Fibroblast of lung (primary cell): ENCODE measurements around the gene ZSCAN32. TPM values are rescaled to one million over a fixed set of nuclear protein-coding genes. Genes with fewer than 3 reads are reported as not detected.

Experiments
- DNase-seq, 2 donors: peaks; one replicate each; pipeline versions ENCODE4 v3.0.0 to v3.0.0-alpha.2; 2010; ENCODE audit warnings: low read depth in 2 of 2
- H2AFZ ChIP-seq: 2 replicates; pipeline ENCODE4 v1.5.1; 2012; ENCODE audit warnings: low read length, control low read depth, inconsistent platforms
- H3K27ac ChIP-seq: 2 replicates; pipeline ENCODE4 v1.5.1; 2011; ENCODE audit warnings: low read length, control low read depth; ENCODE audit not compliant: insufficient read depth
- H3K27me3 ChIP-seq: 2 replicates; pipeline ENCODE4 v1.5.1; 2011; ENCODE audit warnings: mild to moderate bottlenecking, low read length; ENCODE audit not compliant: control insufficient read depth, insufficient read depth
- H3K36me3 ChIP-seq: 2 replicates; pipeline ENCODE4 v1.5.1; 2011; ENCODE audit warnings: low read length; ENCODE audit not compliant: control insufficient read depth, insufficient read depth
- H3K4me1 ChIP-seq: 2 replicates; pipeline ENCODE4 v1.5.1; 2011; ENCODE audit warnings: low read length; ENCODE audit not compliant: control insufficient read depth, insufficient read depth; ENCODE audit errors: extremely low read depth
- H3K4me2 ChIP-seq: 2 replicates; pipeline ENCODE4 v1.5.1; 2011; ENCODE audit warnings: low read length, control low read depth; ENCODE audit not compliant: insufficient read depth; ENCODE audit errors: extremely low read depth
- H3K4me3 ChIP-seq, 4 experiments: fragments of 200-600 bp in 1 of 4; sonication (generic) in 1 of 4; replicated peaks in 1 of 4; 2 replicates each; pipeline ENCODE4 v1.5.1; 2011 to 2016; ENCODE audit warnings: low read length in 4 of 4, low read depth in 3 of 4, mild to moderate bottlenecking in 3 of 4, control low read depth in 2 of 4, inconsistent platforms in 1 of 4, mixed read lengths in 1 of 4; ENCODE audit not compliant: insufficient read depth in 1 of 4; ENCODE audit errors: control extremely low read depth in 1 of 4
- H3K79me2 ChIP-seq: 2 replicates; pipeline ENCODE4 v1.5.1; 2012; ENCODE audit warnings: mild to moderate bottlenecking, low read length, inconsistent platforms; ENCODE audit not compliant: control insufficient read depth, insufficient read depth
- H3K9ac ChIP-seq: 2 replicates; pipeline ENCODE4 v1.5.1; 2011; ENCODE audit warnings: mild to moderate bottlenecking, low read length, control low read depth; ENCODE audit not compliant: insufficient read depth
- H3K9me3 ChIP-seq: 2 replicates; pipeline ENCODE4 v1.5.1; 2012; ENCODE audit warnings: low read depth, low read length; ENCODE audit not compliant: control insufficient read depth, insufficient read depth
- H4K20me1 ChIP-seq: 2 replicates; pipeline ENCODE4 v1.5.1; 2011; ENCODE audit warnings: low read length; ENCODE audit not compliant: control insufficient read depth, insufficient read depth; ENCODE audit errors: extremely low read depth
- CTCF ChIP-seq, 2 donors: IDR thresholded peaks in 1 of 2; conservative IDR thresholded peaks in 1 of 2; 1 replicate in 1 of 2; 2 replicates in 1 of 2; pipeline ENCODE4 v1.5.1; 2011 to 2012; ENCODE audit warnings: low read length in 2 of 2, control low read depth in 1 of 2, inconsistent platforms in 1 of 2, low read depth in 1 of 2, mild to moderate bottlenecking in 1 of 2
- EZH2 ChIP-seq: IDR thresholded peaks from 2 replicates; pipeline ENCODE4 v1.5.1; 2012; ENCODE audit warnings: low read length, control low read depth, mild to moderate bottlenecking; ENCODE audit errors: missing control alignments
- polyA plus RNA-seq, 2 donors: library from polyadenylated mRNA; depleted of rRNA in 1 of 2; stranded (reverse) in 1 of 2; unstranded in 1 of 2; fragments of >200 nt; gene quantifications; 2 replicates each; pipeline ENCODE4 v1.2.1, GENCODE V29; 2011 to 2012; ENCODE audit warnings: missing spikeins in 1 of 2
- total RNA-seq: library from RNA; depleted of rRNA; stranded (reverse); fragments of >200 nt; gene quantifications from 2 replicates; pipeline ENCODE4 v1.2.1, GENCODE V29; 2014

Gene ZSCAN32
- total and polyA plus RNA-seq, 2 donors (not counting 1 experiment from before 2014, with no cell fraction given): 13.7 to 14.1 TPM

GRCh38 chr16:3431779-3432219 lies 31.0 kb upstream of the ZSCAN32 start:
- no peaks in the 10 kb centered on the region for H3K27me3 ChIP-seq
- DNase-seq: peak; percentile 52 to 54
- H3K4me3 ChIP-seq: peak overlapping the region in 3 of 4 experiments; percentile 19 to 40 (median 28)
- H3K4me1 ChIP-seq: no peaks in the 10 kb centered on the region
- H3K27ac ChIP-seq: no peak overlapping the region
- H3K9me3 ChIP-seq: no peaks in the 10 kb centered on the region
- H4K20me1 ChIP-seq: no peaks in the 10 kb centered on the region
- peak overlapping the region; percentile 61 for H3K4me2 ChIP-seq
- no peak overlapping the region for H3K9ac ChIP-seq
- no peak for TF ChIP-seq EZH2
- no peak for TF ChIP-seq CTCF (conservative IDR thresholded peaks at IDR 0.05 in 1 of 2, IDR thresholded peaks at IDR 0.05 in 1 of 2; ENCODE audit: low read depth in 1 of 2, low read length in 2 of 2)
- H2AFZ ChIP-seq: peak overlapping the region; percentile 40
- no peaks in the 10 kb centered on the region for H3K79me2 ChIP-seq
- H3K36me3 ChIP-seq: peaks cover 2% of the 10 kb centered on the region

- no peak overlapping the region for H3K9ac ChIP-seq
- DNase-seq: peak in 1 of 2 donors; percentile 3
- no peak overlapping the region for H3K27ac ChIP-seq
- TF ChIP-seq EZH2: no peak
- no peak for TF ChIP-seq CTCF (conservative IDR thresholded peaks at IDR 0.05 in 1 of 2, IDR thresholded peaks at IDR 0.05 in 1 of 2; ENCODE audit: low read depth in 1 of 2, low read length in 2 of 2)
- H3K36me3 ChIP-seq: no peaks in the 10 kb centered on the region
- H3K27me3 ChIP-seq: no peaks in the 10 kb centered on the region
- no peaks in the 10 kb centered on the region for H3K4me1 ChIP-seq
- H4K20me1 ChIP-seq: no peaks in the 10 kb centered on the region
- no peak overlapping the region for H3K4me2 ChIP-seq
- H2AFZ ChIP-seq: no peak overlapping the region
- H3K4me3 ChIP-seq: no peak overlapping the region
- H3K79me2 ChIP-seq: no peaks in the 10 kb centered on the region
- H3K9me3 ChIP-seq: peaks cover under 1% of the 10 kb centered on the region
Measured at GRCh38 chr16:3413730-3414379, 13.1 kb upstream of the ZSCAN32 start.

DNA sequence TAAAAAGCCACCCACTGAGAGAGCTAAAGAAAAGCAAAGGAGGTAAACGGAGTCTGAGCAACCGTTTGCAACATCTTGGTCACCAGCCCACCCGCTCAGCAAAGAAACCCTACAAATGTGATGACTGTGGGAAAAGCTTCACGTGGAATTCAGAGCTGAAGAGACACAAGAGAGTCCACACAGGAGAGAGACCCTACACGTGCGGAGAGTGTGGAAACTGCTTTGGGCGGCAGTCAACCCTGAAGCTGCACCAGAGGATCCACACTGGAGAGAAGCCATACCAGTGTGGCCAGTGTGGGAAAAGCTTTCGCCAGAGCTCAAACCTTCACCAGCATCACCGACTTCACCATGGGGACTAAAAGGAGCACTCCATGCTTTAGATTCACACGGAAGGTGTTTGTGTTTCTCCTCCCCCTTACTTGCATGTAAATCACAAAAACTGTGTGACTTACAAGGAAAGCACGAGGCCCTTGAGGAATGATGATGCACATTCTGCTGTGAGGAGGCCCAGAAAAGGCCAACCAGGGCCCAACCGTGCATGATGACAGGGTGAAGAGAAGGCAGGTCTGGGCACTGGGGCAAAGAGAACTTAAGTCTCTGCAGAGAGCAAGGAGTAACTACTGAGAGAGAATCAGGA lies 7.9 kb upstream of the ZSCAN32 start:
- Histone ChIP-seq H3K36me3 (peaks cover 13% of the 10 kb centered on the region), H3K4me3 (no peak overlapping the region), H3K27me3 (no peaks in the 10 kb centered on the region), H3K9ac (no peak overlapping the region), H3K4me1 (no peaks in the 10 kb centered on the region), H3K9me3 (peaks cover 9% of the 10 kb centered on the region), H3K4me2 (no peak overlapping the region), H2AFZ (no peak overlapping the region), H3K27ac (no peak overlapping the region), H3K79me2 (no peaks in the 10 kb centered on the region), H4K20me1 (no peaks in the 10 kb centered on the region)
- DNase-seq: no peak
- TF ChIP-seq EZH2 (no peak), CTCF (conservative IDR thresholded peaks at IDR 0.05 in 1 of 2, IDR thresholded peaks at IDR 0.05 in 1 of 2; ENCODE audit: low read depth in 1 of 2, low read length in 2 of 2) (no peak)
